Measurements from ENCODE around the gene PGS1.

The PGS1 gene

DNA sequence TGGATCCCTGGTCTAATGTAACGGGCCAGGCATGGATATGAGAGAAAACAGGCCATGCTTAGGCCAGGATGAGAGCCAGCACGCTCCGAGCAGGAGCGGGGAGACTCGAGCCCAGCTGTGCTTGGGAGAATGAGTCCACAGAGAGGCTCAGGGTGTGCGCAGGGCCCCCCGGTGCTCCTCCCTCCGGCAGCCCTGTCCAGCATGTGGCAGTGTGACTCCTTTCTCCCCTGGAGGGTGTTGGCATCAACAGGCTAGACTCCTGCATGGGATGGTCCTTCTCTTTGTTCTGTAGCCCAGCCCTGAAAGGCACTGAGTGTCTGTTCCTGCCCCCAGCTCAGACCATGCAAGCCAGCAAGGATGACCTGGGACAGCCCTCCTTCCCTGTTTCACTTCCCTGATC, 23.4 kb downstream of the PGS1 start:
- Histone ChIP-seq H3K27ac (peak overlapping the region; percentile 19), H3K4me1 (ENCODE audit: control insufficient read depth in 1 of 2, insufficient read depth in 1 of 2, low read depth in 1 of 2, low read length in 1 of 2) (peaks cover under 1 to 3% of the 10 kb centered on the region in 2 experiments), H3K36me3 (peaks cover 98% of the 10 kb centered on the region), H3K9me3 (no peaks in the 10 kb centered on the region), H3K4me3 (ENCODE audit: low read depth in 1 of 2, low read length in 1 of 2) (no peak overlapping the region), H3K27me3 (no peaks in the 10 kb centered on the region)
- TF ChIP-seq, protein P1, sequence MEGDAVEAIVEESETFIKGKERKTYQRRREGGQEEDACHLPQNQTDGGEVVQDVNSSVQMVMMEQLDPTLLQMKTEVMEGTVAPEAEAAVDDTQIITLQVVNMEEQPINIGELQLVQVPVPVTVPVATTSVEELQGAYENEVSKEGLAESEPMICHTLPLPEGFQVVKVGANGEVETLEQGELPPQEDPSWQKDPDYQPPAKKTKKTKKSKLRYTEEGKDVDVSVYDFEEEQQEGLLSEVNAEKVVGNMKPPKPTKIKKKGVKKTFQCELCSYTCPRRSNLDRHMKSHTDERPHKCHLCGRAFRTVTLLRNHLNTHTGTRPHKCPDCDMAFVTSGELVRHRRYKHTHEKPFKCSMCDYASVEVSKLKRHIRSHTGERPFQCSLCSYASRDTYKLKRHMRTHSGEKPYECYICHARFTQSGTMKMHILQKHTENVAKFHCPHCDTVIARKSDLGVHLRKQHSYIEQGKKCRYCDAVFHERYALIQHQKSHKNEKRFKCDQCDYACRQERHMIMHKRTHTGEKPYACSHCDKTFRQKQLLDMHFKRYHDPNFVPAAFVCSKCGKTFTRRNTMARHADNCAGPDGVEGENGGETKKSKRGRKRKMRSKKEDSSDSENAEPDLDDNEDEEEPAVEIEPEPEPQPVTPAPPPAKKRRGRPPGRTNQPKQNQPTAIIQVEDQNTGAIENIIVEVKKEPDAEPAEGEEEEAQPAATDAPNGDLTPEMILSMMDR (IDR thresholded peaks at IDR 0.05): no peak

DNA sequence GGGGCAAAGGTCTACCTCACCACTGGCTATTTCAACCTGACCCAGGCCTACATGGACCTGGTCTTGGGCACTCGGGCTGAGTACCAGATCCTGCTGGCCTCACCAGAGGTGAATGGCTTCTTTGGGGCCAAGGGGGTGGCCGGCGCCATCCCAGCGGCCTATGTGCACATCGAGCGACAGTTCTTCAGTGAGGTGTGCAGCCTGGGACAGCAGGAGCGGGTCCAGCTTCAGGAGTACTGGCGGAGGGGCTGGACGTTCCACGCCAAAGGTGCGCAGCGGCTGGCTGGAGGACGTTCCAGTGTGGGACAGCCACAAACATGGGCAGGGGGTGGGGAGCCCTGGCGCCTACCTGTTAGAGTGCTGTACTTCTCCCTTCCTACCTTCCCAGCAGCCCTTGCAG, 25.4 kb downstream of the PGS1 start:
- H3K36me3 ChIP-seq: peaks cover 95% of the 10 kb centered on the region
- H3K4me1 ChIP-seq (ENCODE audit: control insufficient read depth in 1 of 2, insufficient read depth in 1 of 2, low read depth in 1 of 2, low read length in 1 of 2): peaks cover 8 to 17% of the 10 kb centered on the region in 2 experiments
- no peak overlapping the region for H3K27ac ChIP-seq

DNA sequence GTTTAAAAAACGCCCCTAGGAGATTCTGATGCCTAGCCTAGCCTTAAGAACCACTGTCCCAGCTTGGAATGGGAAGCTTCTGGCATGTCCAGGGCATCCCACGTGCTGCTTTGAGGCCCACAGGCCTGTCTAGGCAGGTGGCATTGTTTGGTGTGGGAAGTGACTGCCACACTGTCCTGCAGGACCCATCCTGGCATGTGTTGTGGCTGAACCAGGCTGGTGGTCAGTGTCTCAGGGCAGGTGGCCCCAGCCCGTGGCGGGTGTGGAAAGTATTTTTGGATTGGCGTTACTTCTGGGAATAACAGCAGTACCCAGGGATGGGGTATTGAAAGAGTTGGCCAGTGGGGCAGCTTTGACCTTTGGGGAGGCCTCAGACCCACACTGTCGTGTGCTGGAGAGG, 27.9 kb downstream of the PGS1 start:
- peaks cover 87% of the 10 kb centered on the region for H3K36me3 ChIP-seq
- no peaks in the 10 kb centered on the region for H3K27me3 ChIP-seq
- H3K4me3 ChIP-seq (ENCODE audit: low read depth in 1 of 2, low read length in 1 of 2): no peak overlapping the region
- no peaks in the 10 kb centered on the region for H3K9me3 ChIP-seq
- H3K27ac ChIP-seq: peak overlapping the region; percentile 63
- TF ChIP-seq, protein P1 (IDR thresholded peaks at IDR 0.05): no peak
- peaks cover 11 to 26% of the 10 kb centered on the region in 2 experiments for H3K4me1 ChIP-seq (ENCODE audit: control insufficient read depth in 1 of 2, insufficient read depth in 1 of 2, low read depth in 1 of 2, low read length in 1 of 2)

More for the DNA sequence above, 25.4 kb downstream of the PGS1 start:
- Histone ChIP-seq H3K9me3 (no peaks in the 10 kb centered on the region), H3K27me3 (no peaks in the 10 kb centered on the region), H3K4me3 (ENCODE audit: low read depth in 1 of 2, low read length in 1 of 2) (no peak overlapping the region)
- TF ChIP-seq, protein P1 (IDR thresholded peaks at IDR 0.05): no peak

DNA sequence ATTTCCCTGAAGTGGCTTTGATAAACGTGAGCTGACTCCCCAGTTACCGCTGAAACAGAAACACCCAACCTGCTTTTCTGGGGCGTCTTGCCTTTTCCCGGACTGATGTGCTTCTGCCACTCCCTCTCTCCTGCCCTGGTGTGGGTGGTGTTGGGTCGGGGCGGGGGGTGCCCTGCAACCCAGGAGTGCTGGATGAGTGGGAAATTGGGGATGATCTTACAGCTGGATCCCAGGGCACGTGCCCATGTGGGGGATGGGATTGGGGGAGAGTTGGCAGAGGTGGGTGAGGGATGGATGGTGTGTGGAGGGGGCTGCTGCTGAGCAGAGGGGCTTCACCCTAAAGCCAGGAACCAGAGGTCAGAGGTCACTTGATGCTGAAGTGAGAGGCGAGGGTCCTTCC, 28.5 kb downstream of the PGS1 start:
- Histone ChIP-seq H3K4me3 (ENCODE audit: low read depth in 1 of 2, low read length in 1 of 2) (no peak overlapping the region), H3K27ac (peak overlapping the region; percentile 63), H3K27me3 (no peaks in the 10 kb centered on the region), H3K9me3 (no peaks in the 10 kb centered on the region), H3K4me1 (ENCODE audit: control insufficient read depth in 1 of 2, insufficient read depth in 1 of 2, low read depth in 1 of 2, low read length in 1 of 2) (peaks cover 16 to 31% of the 10 kb centered on the region in 2 experiments), H3K36me3 (peaks cover 83% of the 10 kb centered on the region)
- TF ChIP-seq, protein P1 (IDR thresholded peaks at IDR 0.05): no peak

DNA sequence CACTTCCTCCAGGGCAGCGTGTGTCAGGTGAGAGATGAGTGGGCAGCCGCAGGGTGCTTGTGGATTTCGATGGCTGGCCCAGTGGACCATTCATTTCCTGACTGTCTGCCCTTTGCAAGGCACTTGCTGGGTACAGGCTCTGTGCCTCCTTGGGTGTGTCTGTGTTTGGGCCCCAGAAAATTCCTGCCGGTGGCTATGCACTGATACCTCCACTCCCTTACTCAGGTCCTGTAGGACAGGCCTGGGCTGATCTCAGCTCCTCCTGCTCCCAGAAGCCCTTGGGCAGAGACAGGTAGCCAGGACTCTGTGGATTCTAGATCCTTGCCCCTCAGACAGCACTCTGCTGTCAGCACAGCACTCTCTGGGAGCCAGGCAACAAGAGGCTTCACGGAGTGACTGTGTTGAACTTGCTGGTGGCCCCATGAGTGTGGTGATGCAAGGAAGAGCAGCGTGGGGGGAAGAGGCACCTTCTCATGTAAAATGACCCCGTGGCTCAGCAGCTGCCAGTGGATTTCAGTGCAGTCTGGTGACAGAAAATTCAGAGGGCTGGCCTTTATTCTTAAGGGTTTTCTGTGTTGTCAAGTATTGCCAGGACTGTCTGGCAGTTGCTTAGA, 29.0 kb downstream of the PGS1 start:
- Histone ChIP-seq H3K36me3 (peaks cover 78% of the 10 kb centered on the region), H3K9me3 (no peaks in the 10 kb centered on the region), H3K27me3 (no peaks in the 10 kb centered on the region), H3K27ac (peak overlapping the region; percentile 63), H3K4me3 (ENCODE audit: low read depth in 1 of 2, low read length in 1 of 2) (no peak overlapping the region), H3K4me1 (ENCODE audit: control insufficient read depth in 1 of 2, insufficient read depth in 1 of 2, low read depth in 1 of 2, low read length in 1 of 2) (peaks cover 22 to 36% of the 10 kb centered on the region in 2 experiments)
- TF ChIP-seq, protein P1 (IDR thresholded peaks at IDR 0.05): no peak
